ENCODE results near the gene HOXB2. TPM values are rescaled to one million over a fixed set of nuclear protein-coding genes. Genes with fewer than 3 reads are reported as not detected.

Gene HOXB2
- polyA plus RNA-seq (ENCODE audit: insufficient read length in 3 of 3) = 10 to 100 TPM; 38.2 to 49.0 (median 39.4) TPM

DNA sequence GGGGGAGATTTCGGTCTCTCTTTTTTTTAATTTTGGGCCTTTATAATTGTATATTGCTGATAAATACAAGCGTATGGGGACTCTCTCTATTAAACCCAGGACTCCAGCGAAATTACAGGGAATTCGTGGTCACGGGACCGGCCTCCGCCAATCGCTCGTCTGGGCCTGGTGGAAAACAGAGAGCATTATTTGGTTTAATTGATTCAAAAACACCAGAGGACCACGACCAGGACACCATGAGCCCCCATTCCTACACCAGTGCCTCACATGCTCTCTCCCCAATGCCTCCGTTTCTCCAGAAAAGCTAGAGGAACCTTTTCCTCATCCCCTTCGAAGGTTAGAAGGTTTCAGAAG, at the start of gene HOXB2:
HOXB2 (minus strand) TSS at position 88 of the 354 bp plus-strand sequence. CDS start 198 bp downstream, outside the sequence.
- no peak for DNase-seq (ENCODE audit: low read depth in 3 of 3, low spot score in 2 of 3)

GRCh38 chr17:48593840-48594537, 49.1 kb upstream of the HOXB2 start:
- no peak for DNase-seq (ENCODE audit: low read depth in 3 of 3, low spot score in 2 of 3)

DNA sequence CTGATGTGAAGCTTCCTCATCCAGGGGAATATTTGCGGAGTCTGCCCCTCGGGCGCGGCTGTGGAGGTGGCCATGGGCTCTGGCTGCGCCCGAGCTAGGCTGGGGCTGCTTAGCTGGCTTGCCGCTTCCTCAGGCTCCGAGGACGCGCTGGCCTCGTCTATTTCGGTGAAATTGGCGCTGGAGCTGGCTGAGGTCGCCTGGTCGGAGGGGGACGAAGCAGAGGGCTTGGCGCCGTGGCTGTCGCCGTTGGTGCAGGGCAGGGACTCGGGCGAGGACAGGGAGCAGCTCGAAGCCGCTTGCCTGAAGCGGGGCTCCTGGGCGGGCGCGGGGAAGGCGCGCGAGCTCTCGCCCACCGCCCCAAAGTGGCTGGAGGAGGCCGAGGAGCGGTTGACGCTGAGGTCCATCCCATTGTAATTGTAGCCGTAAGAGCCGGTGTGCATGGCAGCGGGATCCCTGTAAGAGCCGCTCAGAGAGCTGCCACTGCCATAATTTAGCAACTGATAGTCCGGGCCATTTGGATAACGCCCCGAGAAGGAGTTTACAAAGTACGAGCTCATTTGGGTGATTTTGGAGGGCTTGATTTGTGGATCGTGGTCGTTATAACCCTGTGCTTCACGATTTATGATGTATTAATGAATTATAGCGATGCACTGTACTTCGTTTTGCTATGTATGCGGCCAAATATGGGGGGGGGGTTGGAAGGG, 48.4 kb upstream of the HOXB2 start, which contains the start of gene HOXB5:
HOXB5 (minus strand) TSS at position 654 of the 704 bp plus-strand sequence; CDS start at position 557, 97 bp downstream.
- no peak for DNase-seq (ENCODE audit: low read depth in 3 of 3, low spot score in 2 of 3)

DNA sequence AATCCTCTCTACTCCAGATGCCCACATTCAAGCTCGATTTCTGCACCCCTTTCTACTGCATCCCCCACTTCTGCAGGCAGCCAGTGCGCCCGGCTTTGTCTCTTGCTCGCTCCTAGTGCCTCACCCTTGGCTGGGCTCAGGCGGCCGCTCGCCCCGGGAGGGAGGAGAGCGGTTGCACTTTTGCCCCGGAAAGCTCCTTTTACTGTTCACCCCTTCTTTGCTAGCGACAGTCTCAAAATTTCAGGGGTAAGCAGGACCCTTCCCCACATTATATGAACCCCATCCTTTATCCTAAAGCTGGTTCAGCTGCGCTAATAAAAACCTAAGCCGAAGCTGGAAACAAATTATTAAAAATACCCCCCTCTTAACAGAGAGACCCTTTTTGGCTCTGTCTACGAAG, 47.7 kb upstream of the HOXB2 start:
- no peak for DNase-seq (ENCODE audit: low read depth in 3 of 3, low spot score in 2 of 3)

DNA sequence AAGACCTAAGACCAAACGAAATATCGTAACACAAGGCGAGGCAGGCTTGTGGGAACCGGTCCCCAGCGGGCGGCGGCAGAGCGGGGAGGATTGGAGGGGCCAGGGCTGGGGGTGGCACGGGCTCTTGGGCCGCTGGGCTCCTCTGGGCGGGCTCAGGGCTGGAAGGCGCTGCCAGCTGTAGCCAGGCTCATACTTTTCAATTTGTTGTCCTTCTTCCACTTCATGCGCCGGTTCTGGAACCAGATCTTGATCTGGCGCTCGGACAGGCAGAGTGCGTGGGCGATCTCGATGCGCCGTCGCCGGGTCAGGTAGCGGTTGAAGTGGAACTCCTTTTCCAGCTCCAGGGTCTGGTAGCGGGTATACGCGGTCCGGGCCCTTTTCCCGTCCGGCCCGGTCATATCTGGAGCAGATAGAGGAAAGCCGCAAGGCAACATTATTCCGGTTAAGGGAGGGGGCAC, 47.2 kb upstream of the HOXB2 start:
- no peak for DNase-seq (ENCODE audit: low read depth in 3 of 3, low spot score in 2 of 3)

GRCh38 chr17:48591255-48592056, 46.5 kb upstream of the HOXB2 start:
- no peak for DNase-seq (ENCODE audit: low read depth in 3 of 3, low spot score in 2 of 3)

DNA sequence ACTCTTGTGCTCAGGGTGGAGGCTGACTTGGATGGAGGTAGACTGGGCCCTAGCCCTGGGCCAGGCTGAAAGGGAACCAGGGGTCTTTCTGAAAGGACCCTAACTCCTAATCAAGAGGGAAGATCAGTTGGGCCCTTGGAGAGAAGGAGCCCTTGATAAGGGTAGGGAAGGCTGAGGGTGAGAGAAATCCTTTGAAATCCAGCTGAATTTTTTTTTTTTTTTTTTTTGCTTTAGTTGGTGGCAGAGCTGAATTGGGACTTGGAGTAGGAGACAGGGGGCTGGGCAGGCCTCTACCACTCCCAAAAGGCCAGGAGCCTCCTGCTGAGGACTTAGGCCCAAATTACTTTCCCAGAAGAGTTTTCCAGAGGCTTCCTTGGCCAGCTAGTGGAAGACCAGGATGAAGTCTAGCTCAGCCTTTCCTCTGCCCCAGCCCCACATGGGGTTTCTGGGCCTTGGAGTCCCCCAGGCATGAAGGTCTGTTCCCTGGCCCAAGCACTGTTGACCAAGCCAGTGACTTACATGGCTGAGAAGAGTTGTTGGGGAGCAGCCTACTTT, 45.8 kb upstream of the HOXB2 start:
- DNase-seq (ENCODE audit: low read depth in 3 of 3, low spot score in 2 of 3) = no peak

DNA sequence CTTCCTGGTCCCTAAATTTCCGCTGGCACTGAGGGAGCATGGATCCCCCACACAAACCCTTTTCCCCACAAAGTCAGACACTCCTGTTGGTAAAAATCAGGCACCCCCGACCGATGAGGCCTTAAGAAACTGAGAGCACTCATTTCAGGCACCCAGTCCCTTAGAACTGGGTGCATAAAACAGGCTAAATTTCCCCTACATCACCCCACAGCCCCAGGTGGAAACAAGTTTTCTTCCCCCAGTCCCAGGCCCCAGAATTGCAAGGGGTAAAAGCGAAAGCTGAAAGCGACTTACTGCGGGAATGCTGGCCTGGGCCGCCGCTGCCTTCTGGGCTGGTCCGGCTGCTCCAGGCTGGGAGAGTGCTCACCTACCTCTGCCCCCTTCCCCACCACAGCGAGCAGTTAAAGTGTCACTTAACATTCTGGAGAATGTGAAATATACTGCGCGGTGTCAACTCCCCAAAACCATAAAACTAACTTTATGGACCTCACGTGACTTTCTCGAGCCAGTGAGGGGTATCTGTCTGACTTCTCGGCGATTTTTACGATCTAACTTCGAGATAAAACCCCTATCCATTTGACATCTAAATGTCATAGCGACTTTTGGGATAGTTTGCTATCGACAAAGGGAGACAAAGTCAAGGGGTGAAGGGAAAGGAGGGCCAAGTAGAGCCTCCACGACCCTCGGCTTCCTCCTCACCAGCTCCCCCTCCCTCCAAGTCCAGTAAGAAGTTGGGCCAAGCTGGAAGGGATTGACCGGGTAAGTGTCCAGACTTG, 45.1 kb upstream of the HOXB2 start, which contains the start of gene HOXB3:
HOXB3 (minus strand) TSS at position 411 of the 776 bp plus-strand sequence. CDS start 37,767 bp downstream, outside the sequence.
- DNase-seq (ENCODE audit: low read depth in 3 of 3, low spot score in 2 of 3) = peak in 2 of 3 donors; percentile 92

GRCh38 chr17:48589060-48589830, 44.3 kb upstream of the HOXB2 start:
- DNase-seq (ENCODE audit: low read depth in 3 of 3, low spot score in 2 of 3) = no peak

DNA sequence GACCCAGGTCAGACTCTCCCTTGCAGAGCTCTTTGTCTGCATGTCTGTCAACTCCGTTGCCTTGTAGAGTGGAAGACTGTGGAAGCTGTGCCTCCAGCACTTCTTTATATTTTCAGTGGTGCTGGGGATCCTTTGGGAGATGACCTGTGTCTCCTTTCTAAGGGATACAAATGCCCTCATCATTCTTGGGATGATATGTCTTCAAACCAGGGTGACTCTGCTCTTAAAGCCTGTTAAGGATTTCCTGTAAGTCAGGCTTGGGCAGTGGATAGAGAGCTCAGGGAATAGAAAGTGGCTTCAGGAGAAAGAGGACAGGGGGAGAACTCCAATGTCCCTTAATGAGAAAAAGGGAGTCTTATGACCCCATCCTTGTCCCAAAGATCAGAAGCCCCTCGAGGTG, 43.6 kb upstream of the HOXB2 start:
- no peak for DNase-seq (ENCODE audit: low read depth in 3 of 3, low spot score in 2 of 3)

GRCh38 chr17:48588074-48588415, 43.1 kb upstream of the HOXB2 start:
- DNase-seq (ENCODE audit: low read depth in 3 of 3, low spot score in 2 of 3) = no peak

DNA sequence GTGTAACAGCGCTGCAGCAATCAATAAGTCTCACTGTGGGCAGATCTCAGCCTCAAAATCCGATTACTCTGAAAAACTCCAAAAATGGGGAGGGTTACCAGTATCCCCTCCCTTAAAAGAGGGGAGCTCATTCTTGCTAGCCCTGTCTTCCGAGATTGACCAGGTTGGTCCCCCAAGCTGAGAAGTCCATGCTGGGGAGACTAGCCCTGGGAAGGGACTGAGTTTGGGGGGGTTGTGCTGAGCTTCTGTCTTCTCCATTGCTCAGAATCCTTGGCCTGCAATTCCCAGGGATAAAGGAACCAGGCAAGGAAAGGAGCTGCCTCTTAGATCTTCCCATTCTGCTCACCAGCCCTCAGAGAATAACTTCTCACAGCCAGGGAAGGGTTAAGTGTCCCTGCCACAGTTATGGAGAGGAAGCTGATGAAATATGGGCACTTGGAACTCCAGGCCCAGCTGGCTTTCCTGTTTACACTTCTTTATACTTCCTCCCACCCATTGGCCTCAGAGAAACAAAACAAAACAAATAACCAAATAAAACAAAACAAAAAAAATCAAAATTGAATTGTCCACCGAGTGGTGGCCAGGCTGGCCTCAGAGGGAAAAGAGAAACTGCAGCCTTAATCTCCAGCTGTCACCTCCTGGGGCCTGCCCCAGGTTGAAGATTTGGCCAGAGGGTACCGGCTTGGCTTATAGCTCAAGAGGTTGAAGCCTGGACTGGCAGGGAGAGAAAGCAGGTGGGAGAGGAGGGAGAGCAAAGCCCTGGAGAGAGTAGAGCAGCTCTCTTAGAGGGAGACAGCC, 42.6 kb upstream of the HOXB2 start:
- DNase-seq (ENCODE audit: low read depth in 3 of 3, low spot score in 2 of 3) = no peak

- DNase-seq (ENCODE audit: low read depth in 3 of 3, low spot score in 2 of 3) = no peak
These were observed 41.7 kb upstream of the HOXB2 start for GRCh38 chr17:48586355-48587258.

GRCh38 chr17:48584223-48584741, 39.4 kb upstream of the HOXB2 start:
- DNase-seq (ENCODE audit: low read depth in 3 of 3, low spot score in 2 of 3) = no peak

DNA sequence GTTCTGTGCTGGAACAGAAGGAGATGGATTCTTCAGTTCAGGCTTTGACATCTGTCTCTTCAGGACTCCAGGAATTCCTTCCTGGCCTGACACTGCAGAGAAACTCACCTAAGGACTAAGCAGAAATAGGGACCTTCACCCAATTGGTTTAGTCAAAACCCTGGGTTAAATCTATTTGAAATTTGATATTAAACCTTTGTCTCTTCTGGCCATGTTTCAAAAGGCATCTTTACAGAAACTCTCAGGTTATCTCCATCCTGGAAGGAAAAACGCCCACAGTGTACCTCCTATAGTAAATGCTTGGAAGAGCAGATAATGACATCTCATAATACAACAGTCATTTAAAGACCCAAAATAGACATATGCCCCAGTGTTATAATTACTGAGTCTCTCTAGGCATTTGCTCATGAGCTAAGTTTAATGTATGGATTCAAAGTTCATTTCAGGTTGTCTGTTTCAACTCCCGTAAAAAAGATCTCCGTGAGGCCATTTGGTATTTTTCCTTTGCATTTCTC, 38.9 kb upstream of the HOXB2 start:
- no peak for DNase-seq (ENCODE audit: low read depth in 3 of 3, low spot score in 2 of 3)

DNA sequence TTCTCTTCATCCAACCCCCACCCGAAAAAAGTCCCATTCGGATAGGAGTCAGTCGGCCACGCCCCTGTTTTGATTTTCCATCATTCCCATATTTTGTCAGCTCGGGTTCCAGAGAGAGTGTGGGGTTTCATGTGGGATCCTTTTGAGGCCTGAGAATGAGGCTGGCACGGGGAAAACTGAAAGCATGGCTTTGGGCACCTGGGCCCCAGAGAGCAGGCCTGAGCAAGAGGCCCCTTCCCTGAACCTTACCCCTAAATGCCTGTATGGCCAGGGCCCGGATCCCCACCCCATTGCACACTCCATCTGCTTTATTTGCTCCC, 37.8 kb upstream of the HOXB2 start:
- no peak for DNase-seq (ENCODE audit: low read depth in 3 of 3, low spot score in 2 of 3)

All from right renal cortex interstitium (tissue), 3 donors.